Endometrial microvascular endothelial cells (primary cell): ENCODE results near the gene DACH2. TPM values are rescaled to one million over a fixed set of nuclear protein-coding genes. Genes with fewer than 3 reads are reported as not detected.
"Not testable (repeated sequence)": the region's sequence is repeated elsewhere in the genome, so short reads cannot be mapped to it uniquely, and the experiment has no call there.

ENCODE experiments used
- in situ Hi-C: cut with HindIII; loops from 2 replicates; pipeline ENCODE4 v1.10.0; 2017; ENCODE audit warnings: low sequenced_read_pairs, low pct_unique_long_range_greater_than_20kb; ENCODE audit errors: inconsistent ontology term
- total RNA-seq: library from RNA; depleted of rRNA; stranded (reverse); fragments of >200 nt; gene quantifications from one replicate; pipeline ENCODE4 v1.2.3, GENCODE V29; 2015; ENCODE audit errors: inconsistent ontology term

DACH2 gene
- total RNA-seq, result not detected

GRCh38 chrX:86148024-86148511 is at the start of gene DACH2:
Gene DACH2, plus strand, starts transcription at chrX:86148451.
- in situ Hi-C loops, result no loop called here

GRCh38 chrX:86102341-86102740 is 45.9 kb upstream of the DACH2 start:
- in situ Hi-C loops, result no loop called here

- in situ Hi-C loops, result no loop called here
Measured at GRCh38 chrX:86103061-86103460, 45.2 kb upstream of the DACH2 start.

GRCh38 chrX:86104526-86104925 is 43.7 kb upstream of the DACH2 start:
- in situ Hi-C loops, result no loop called here

- in situ Hi-C loops, result no loop called here
Measured at GRCh38 chrX:86121916-86122315, 26.3 kb upstream of the DACH2 start.

- in situ Hi-C loops, result no loop called here
Measured at GRCh38 chrX:86133761-86134160, 14.5 kb upstream of the DACH2 start.

GRCh38 chrX:86137071-86137470 is 11.2 kb upstream of the DACH2 start:
- in situ Hi-C loops, result no loop called here

- in situ Hi-C loops, result no loop called here
Measured at GRCh38 chrX:86141786-86142185, 6.5 kb upstream of the DACH2 start.

GRCh38 chrX:86146102-86146501 is 2.1 kb upstream of the DACH2 start:
- in situ Hi-C loops, result no loop called here

- in situ Hi-C loops, result no loop called here
Measured at GRCh38 chrX:86148594-86148993, 343 bp downstream of the DACH2 start.

- in situ Hi-C loops, result no loop called here
Measured at GRCh38 chrX:86149119-86149518, 868 bp downstream of the DACH2 start.

GRCh38 chrX:86154553-86154952 is 6.3 kb downstream of the DACH2 start:
- in situ Hi-C loops, result no loop called here

GRCh38 chrX:86171366-86171765 is 23.1 kb downstream of the DACH2 start:
- in situ Hi-C loops, result no loop called here

- in situ Hi-C loops, result no loop called here
Measured at GRCh38 chrX:86178906-86179305, 30.7 kb downstream of the DACH2 start.

GRCh38 chrX:86181325-86181724 is 33.1 kb downstream of the DACH2 start:
- in situ Hi-C loops, result not testable (repeated sequence)

GRCh38 chrX:86192827-86193226 is 44.6 kb downstream of the DACH2 start:
- in situ Hi-C loops, result no loop called here

GRCh38 chrX:86194758-86195157 is 46.5 kb downstream of the DACH2 start:
- in situ Hi-C loops, result no loop called here

- in situ Hi-C loops, result no loop called here
Measured at GRCh38 chrX:86195343-86195742, 47.1 kb downstream of the DACH2 start.

- in situ Hi-C loops, result no loop called here
Measured at GRCh38 chrX:86197815-86198214, 49.6 kb downstream of the DACH2 start.

GRCh38 chrX:86210772-86211171 is 62.5 kb downstream of the DACH2 start:
- in situ Hi-C loops, result no loop called here

GRCh38 chrX:86215260-86215659 is 67.0 kb downstream of the DACH2 start:
- in situ Hi-C loops, result no loop called here
